BJ (cell line): ENCODE data around the gene SDSL. TPM values are rescaled to one million over a fixed set of nuclear protein-coding genes. Genes with fewer than 3 reads are reported as not detected.

Source experiments
- CTCF ChIA-PET: fragments of 350-600 bp; formaldehyde crosslinking; extraction: SDS; loops from one replicate; lab custom pipeline; 2021; ENCODE audit warnings: antibody characterized with exemption, inconsistent platforms; lab: Yijun Ruan, JAX
- POLR2A ChIA-PET: fragments of 300-600 bp; sonication (Branson Sonifier 250); formaldehyde crosslinking; extraction: SDS; loops from one replicate; lab custom pipeline; 2021; ENCODE audit warnings: antibody characterized with exemption; lab: Charles Lee
- DNase-seq: peaks from one replicate; pipeline ENCODE4 v3.0.0-alpha.2; 2011; ENCODE audit warnings: low read depth
- H3K27me3 ChIP-seq: 2 replicates; pipeline ENCODE4 v1.6.0; 2011; ENCODE audit warnings: low read length; ENCODE audit not compliant: control insufficient read depth, insufficient read depth
- H3K36me3 ChIP-seq: 2 replicates; pipeline ENCODE4 v1.5.1; 2011; ENCODE audit warnings: low read length; ENCODE audit not compliant: control insufficient read depth, insufficient read depth
- H3K4me3 ChIP-seq: 2 replicates; pipeline ENCODE4 v1.5.1; 2011; ENCODE audit warnings: low read depth, mild to moderate bottlenecking, control low read depth, low read length
- CTCF ChIP-seq: IDR thresholded peaks from 2 replicates; pipeline ENCODE4 v1.5.1; 2011; ENCODE audit warnings: low read depth, mild to moderate bottlenecking, control low read depth, inconsistent platforms, low read length, moderate library complexity; ENCODE audit not compliant: insufficient read depth
- polyA plus RNA-seq: library from polyadenylated mRNA; depleted of rRNA; stranded (reverse); fragments of >200 nt; gene quantifications from 2 replicates; pipeline ENCODE4 v1.2.3, GENCODE V29; 2011

The SDSL gene
- polyA plus RNA-seq, 1 experiment: 13.2 TPM

- CTCF ChIA-PET: no interaction called here
- peaks cover 6% of the 10 kb centered on the region for H3K27me3 ChIP-seq
- no peak for DNase-seq
- no peaks in the 10 kb centered on the region for H3K36me3 ChIP-seq
- POLR2A ChIA-PET: no interaction called here
- no peak for TF ChIP-seq CTCF
- no peak overlapping the region for H3K4me3 ChIP-seq
These were observed 15.0 kb downstream of the SDSL start for GRCh38 chr12:113436993-113437728.

GRCh38 chr12:113437729-113438100 is 15.5 kb downstream of the SDSL start:
- Histone ChIP-seq H3K4me3 (no peak overlapping the region), H3K27me3 (peaks cover 6% of the 10 kb centered on the region), H3K36me3 (no peaks in the 10 kb centered on the region)
- DNase-seq: no peak
- ChIA-PET POLR2A (no interaction called here), CTCF (no interaction called here)
- TF ChIP-seq CTCF: no peak

GRCh38 chr12:113438523-113439300 is 16.5 kb downstream of the SDSL start:
- ChIA-PET CTCF (no interaction called here), POLR2A (no interaction called here)
- no peak for TF ChIP-seq CTCF
- H3K27me3 ChIP-seq: peaks cover 6% of the 10 kb centered on the region
- H3K36me3 ChIP-seq: no peaks in the 10 kb centered on the region
- no peak for DNase-seq
- no peak overlapping the region for H3K4me3 ChIP-seq

- Histone ChIP-seq H3K36me3 (no peaks in the 10 kb centered on the region), H3K27me3 (peaks cover 8% of the 10 kb centered on the region), H3K4me3 (no peak overlapping the region)
- TF ChIP-seq CTCF: no peak
- CTCF ChIA-PET: interaction anchor here (1.4 to 2.4 kb wide), 3 partner anchors 14 to 474 kb away, joined by 5 to 7 read pairs (median 7); no protein-coding TSS in a partner anchor
- DNase-seq: no peak
- POLR2A ChIA-PET: no interaction called here
These were observed 17.1 kb downstream of the SDSL start for GRCh38 chr12:113439301-113439597.

GRCh38 chr12:113439606-113440030 is 17.4 kb downstream of the SDSL start:
- no peak for DNase-seq
- TF ChIP-seq CTCF: peak; percentile 74
- H3K27me3 ChIP-seq: peaks cover 8% of the 10 kb centered on the region
- CTCF ChIA-PET: interaction anchor here (1.4 to 2.4 kb wide), 4 partner anchors 15 to 473 kb away, joined by 3 to 7 read pairs (median 6); no protein-coding TSS in a partner anchor
- no peak overlapping the region for H3K4me3 ChIP-seq
- no peaks in the 10 kb centered on the region for H3K36me3 ChIP-seq
- POLR2A ChIA-PET: no interaction called here
